ENCODE measurements around the gene PDSS1.

Gene PDSS1

DNA sequence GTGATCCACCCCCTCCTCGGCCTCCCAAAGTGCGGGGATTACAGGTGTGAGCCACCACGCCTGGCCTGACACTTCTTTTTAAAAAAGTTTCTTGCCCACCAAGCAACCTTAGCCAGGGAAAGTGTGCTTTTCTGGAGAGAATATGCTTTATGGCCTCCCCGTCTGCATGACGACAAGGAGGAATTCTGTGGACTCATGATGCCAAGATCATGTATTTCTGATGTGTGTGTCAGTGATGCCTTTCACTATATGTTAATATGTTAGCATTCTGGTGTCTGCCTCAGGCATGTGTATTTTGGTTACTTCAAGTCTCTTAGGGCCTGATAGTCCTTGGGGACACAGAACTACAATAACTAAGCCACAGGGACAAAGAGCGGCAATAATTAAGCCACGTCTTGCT is 2.1 kb downstream of the PDSS1 start:
- no peak for DNase-seq (ENCODE audit: low read depth)

DNA sequence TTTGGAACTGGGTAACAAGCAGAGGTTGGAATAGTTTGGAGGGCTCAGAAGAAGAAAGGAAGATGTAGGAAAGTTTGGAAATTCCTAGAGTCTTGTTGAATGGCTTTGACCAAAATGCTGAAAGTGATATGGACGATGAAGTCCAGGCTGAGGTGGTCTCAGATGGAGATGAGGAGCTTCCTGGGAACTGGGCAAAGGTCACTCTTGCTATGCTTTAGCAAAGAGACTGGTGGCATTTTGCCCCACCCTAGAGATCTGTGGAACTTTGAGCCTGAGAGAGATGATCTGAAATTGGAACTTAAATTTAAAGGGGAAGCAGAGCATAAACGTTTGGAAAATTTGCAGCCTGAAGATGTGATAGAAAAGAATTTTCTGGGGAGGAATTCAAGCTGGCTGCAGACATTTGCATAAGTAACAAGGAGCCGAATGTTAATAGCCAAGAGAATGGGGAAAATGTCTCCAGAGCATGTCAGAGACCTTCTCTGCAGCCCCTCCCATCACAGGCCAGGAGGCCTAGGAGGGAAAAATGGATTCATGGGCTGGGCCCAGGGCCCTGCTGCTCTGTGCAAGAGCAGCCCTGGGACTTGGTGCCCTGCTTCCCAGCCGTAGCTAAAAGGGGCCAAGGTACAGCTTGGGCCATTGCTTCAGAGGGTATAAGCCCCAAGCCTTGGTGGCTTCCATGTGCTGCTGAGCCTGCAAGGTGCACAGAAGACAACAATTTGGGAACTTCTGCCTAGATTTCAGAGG is 3.6 kb downstream of the PDSS1 start:
- no peak for DNase-seq (ENCODE audit: low read depth)

DNA sequence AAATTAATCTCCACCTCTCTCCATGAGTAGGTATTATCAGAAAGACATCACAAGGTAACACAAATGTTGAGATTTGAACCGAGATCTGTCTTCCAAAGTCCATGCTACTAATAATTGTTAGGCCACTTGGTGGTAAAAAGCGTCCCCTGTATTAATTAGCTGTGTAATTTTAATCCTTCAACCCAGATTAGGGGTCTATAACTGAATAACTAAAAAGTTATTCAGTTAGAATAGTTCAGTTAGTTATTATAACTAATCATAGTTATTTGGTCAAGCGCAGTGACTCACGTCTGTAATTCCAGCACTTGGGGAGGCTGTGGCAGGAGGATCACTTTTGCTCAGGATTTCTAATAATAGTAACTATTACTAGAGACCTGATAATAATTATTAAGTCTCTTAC is 5.6 kb downstream of the PDSS1 start:
- DNase-seq (ENCODE audit: low read depth) = no peak

DNA sequence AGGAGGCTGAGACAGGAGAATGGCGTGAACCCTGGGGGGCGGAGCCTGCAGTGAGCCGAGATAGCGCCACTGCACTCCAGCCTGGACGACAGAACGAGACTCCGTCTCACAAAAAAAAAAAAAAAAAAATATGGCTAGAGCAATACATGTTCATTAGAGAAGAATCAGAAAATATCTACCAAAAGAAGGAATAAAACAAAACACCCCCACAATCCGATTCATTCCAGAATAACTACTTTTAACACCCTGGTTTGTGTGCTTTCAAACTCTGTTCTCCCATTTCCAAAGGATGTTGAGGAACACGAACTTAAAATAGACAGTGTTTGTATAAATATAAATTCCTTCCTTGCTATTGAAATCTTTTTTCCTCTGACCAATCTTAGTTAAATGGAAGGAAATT is 6.5 kb downstream of the PDSS1 start:
- DNase-seq (ENCODE audit: low read depth) = no peak

DNA sequence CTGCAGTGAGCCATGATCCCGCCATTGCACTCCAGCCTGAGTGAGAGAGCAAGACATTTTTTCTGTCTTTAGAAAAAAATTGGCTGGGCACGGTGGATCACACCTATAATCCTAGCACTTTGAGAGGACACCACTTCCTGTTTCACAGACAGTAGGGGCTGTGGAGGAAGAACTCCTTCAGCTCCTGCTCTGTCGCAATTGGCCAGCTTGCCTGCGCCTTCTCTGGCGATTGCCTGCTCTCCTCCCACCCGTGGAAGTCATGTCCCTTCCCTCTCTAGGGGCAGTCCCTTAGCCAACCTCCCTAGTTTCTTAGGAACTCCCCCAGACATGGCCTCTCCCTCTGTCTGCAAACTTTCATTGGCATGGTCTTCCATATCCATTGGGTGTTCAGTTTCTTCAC is 8.7 kb downstream of the PDSS1 start:
- DNase-seq (ENCODE audit: low read depth) = no peak

DNA sequence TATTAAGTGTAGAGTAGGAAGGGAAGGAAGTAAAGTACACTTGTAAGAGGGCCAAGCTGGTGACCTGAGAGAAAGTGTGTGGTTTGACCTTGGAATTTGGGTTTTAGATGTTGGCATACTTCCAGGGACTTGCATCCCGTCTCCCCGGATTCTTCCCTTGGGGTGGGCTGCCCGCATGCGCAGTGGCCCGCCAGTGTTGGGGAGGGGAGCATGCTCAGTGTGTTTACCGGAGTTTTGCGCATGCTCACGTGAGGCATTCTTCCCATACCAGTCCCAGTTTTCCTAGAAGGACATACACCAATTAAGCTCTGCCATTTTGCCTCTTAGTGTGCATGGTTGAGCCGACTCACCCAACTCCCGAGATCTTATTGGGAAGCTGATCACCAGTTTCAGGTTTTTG is 9.4 kb downstream of the PDSS1 start:
- no peak for DNase-seq (ENCODE audit: low read depth)

DNA sequence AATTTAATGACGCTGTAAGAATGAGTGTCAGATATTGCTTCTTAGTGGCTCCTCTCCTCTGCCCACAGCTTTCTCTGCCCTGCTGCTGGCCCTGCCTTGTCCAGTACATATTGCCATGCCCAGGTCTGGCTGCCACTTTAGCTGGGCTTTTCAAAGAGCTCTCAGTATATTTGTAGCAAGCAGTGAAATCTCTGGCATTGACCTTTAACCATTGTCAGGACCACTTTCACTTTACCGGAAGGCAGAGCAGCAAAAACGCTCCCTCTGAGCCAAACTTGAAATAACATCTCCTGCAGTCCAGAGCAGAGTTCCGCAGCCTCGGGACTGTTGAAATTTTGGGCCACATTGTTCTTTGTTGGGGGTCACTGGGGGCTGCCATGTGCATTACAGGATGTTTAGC is 13.8 kb downstream of the PDSS1 start:
- no peak for DNase-seq (ENCODE audit: low read depth)

DNA sequence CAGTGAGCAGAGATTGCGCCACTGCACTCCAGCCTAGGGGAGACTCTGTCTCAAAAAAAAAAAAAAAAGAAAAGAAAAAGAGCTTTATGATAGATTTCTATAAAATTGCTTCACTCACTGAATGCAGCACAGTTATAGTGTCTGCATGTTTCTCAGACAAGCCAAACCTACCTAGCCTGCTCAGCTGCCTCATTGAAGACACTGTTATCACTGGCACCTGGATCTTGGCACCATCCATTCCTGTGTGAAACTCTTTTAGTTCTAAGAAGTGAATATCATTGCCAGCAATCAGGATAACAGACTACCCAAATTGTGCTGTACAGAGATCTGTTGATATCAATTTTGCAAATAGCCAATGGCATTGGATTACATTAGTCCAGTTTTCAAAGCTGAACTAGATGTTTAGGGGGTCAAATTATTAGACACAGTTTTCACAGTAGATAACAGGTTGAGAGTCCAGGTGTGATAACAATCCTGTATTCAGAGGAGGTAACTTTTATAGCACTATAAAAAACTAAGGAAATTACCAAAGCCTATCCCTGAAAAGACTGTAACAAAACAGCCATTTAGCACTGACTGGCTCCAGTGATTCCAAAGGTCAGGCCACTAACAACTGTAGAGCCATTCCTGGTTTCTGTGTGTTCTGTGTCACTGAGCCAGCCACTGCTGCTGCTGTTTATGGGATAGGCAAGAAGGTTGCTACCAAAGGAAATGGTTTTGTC is 17.1 kb downstream of the PDSS1 start:
- no peak for DNase-seq (ENCODE audit: low read depth)

DNA sequence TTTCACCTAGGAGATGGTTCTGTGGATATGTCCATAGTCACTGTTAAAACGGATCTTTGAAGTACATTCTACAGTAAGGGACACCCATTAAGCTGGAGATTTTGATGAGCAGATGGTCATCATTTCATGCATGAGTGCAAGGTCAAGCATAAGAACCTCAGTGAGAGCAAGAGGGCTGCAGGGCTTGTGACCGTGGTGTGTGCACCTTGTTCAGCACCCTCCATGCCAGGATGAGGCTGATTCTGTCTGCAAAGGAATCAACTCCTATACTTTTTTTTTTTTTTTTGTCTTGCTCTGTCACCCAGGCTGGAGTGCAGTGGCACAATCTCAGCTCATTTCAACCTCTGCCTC is 17.6 kb downstream of the PDSS1 start:
- no peak for DNase-seq (ENCODE audit: low read depth)

DNA sequence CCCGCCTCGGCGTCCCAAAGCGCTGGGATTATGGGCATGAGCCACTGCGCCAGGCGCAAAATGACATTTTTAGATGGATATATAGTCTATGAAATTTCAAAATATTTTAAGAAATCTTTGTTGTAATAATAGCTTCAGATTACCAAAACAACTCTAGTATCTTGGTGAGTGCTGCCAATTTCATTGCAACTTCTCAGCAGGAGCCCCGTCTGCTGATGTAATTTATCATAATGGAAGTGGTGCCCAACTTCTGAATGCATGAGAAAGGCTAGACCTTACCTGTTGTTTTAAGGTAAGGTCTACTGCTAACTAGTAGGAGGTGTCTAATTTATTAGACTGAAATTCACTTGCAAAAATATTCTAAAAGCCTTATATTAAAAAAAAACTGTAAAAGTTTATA is 20.0 kb downstream of the PDSS1 start:
- DNase-seq (ENCODE audit: low read depth) = no peak

DNA sequence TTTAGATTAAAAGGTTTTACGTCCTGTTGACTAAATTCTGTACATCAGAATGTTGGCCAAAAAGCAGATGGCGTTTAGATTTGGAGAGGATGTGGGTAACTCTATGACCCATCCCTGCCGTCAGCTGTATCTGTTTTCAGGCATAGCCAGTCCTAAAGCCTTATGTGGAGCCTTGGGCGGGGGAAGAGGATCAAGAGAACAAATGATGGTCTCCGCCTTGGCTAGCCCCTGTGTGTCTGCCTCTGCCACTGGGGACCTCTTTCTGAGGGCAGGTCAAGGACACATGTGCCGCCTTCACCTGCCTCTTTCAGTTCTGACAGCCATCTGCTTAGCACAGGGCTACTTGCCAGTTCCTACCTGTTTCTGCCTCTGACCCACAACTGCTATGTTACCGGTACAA is 24.1 kb downstream of the PDSS1 start:
- no peak for DNase-seq (ENCODE audit: low read depth)

DNA sequence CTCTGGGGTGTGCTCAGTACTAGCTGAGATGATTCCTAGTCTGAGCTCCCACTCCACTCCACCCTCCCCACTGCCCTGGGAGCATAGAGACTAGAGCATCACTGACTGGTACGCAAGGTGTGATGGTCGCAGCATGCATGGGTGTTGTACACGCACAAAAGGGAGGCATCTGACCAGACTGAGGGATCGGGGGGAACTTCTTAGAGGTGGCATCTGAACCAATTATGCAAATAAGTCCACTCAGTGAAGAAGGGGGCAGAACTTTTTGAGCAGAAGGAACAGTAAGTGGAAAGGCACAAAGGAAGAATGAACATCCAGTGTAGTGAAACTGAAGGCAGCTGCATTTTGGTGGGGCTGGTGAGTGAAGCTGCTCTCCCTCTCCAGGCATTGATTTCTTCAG is 25.5 kb downstream of the PDSS1 start:
- no peak for DNase-seq (ENCODE audit: low read depth)

DNA sequence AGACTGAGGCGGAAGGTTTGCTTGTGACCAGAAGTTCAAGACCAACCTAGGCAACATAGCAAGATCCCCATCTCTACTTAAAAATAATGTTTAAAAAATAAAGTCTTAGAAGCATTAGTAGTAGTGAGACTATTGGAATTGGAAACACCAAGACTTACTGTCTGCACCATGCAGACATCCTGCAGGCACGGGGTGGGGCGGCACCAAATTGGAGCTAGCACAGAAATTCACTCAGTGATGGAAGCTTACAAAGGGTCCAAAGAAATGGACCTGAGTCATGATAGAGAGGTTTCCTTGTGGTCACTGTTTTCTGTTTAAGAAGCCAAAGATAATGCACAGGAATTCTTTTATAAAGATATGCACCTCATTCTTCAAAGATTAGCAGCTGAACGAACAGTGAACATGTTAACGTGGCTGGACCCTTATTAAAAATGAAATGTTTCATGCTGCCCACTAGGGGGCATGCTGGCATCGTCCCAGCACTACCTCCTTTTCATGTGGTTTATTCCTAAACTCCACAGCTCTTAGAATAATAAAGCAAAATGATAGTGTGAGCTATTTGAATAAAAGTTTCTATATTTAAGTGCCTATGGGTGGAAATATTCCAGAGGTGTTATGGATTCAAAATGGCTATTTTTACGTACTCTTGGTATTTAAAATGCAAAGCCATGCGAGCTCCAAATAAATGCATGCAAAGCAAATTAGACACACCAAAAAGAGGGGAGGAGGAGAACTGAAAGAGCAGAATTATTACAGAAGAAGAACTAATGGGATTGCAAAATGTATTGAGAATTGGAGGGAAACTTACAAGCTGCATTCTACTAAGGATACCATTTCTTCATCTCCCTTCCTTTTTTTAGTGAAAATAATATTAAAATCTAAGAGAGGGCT is 28.6 kb downstream of the PDSS1 start:
- DNase-seq (ENCODE audit: low read depth) = peak; percentile 18

DNA sequence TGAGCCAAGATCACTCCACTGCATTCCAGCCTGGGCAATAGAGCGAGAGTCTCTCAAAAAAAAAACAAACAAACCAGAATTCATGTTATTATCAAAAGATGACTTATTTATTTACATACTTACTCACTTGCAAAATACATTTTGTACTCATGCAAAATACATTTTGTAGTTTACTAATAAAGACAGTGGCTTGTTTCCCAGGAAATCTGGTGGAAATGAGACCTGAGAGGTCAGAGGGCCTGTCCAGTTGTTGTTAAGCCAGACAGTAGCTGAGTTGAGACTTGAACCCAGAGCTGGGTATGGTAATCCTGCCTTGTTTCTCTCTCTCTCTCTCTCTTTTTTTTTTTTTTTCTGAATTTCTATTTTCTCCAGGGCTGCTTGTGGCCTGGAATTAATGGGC is 29.5 kb downstream of the PDSS1 start:
- DNase-seq (ENCODE audit: low read depth) = no peak

DNA sequence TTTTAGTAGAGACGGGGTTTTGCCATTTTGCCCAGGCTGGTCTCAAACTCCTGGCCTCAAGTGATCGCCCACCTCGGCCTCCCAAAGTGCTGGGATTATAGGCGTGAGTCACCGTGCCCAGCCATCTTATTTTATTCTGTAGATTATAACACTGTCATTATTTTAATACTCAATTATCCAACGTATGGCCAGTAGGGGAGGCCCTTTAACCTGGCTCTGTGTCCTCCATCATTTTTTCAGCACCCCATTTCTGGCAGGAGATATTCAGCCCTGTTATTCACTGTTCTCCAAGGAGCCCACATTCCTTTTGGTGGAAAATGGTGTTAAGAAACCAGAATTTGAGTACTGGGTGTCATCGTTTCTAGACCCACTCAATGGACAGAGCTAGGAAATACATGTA is 31.5 kb downstream of the PDSS1 start:
- DNase-seq (ENCODE audit: low read depth) = no peak

DNA sequence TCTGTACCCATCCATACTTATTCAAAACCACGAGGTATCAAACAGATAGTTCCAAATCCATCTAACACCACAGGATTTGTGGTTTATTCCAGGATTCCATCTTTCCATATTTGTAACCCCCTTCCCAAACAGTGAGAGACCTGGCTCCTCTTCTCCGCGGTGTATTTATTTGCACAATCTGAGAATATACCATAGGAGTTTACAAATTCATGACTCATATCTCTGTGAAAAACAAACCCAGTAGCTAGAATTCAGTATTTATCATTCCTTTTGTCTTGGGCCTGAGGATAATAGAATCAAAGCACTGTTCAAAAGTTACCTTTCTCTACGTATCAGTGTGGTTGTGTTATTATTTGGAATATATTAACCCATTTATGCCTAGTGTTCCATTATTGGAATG is 31.9 kb downstream of the PDSS1 start:
- no peak for DNase-seq (ENCODE audit: low read depth)

DNA sequence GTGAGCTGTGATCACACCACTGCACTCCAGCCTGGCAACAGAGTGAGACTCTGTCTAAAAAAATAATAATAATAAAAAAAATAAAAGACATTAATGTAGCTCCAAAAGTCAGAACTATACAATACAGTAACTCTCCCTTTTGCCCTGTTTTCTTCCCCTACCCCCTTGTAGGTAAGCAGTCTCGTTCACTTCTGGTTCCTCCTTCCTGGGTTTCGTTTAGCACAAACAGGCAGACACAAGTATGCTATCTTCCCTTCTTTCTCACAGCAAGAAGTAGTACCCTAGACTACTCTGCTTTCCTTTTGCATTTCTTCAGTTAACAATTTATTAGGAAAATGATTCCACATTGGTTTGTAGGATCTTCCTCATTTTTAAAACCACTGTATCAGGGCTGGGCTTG is 33.1 kb downstream of the PDSS1 start:
- no peak for DNase-seq (ENCODE audit: low read depth)

DNA sequence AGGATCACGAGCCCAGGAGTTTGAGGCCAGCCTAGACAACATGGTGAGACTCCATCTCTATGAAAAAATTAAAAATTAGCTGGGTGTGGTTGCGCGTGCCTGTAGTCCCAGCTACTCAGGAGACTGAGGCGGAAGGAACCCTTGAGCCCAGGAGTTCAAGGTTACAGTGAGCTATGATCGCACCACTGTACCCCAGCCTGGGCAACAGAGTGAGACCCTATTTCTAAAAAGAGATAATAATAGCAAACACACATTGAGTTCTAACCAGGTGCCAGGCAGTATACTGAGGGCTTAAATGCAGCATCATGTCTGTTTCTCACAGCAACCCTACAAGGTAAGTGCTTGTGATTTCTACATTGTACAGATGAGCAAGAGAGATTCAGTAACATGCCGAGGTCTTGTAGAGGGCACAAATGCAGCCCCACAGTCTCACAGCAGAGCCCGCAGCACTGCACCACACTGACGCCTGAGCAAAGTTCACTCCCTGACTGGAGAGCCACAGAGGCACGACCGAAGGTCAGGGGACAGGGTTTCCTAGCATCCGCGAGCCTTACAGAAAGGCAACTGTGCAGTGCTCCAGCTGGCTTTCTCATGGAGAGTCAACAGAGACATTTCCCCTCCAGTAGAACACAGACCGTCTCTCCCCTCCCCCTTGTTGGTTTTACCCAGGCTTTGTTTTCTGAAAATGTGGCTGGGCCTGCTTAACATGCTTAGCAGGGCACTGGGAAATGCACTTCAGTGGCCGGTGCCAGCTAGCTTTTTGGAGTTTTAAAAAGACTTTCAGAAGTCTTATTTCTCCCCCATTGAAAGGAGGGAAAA is 36.5 kb downstream of the PDSS1 start:
- DNase-seq (ENCODE audit: low read depth) = no peak

DNA sequence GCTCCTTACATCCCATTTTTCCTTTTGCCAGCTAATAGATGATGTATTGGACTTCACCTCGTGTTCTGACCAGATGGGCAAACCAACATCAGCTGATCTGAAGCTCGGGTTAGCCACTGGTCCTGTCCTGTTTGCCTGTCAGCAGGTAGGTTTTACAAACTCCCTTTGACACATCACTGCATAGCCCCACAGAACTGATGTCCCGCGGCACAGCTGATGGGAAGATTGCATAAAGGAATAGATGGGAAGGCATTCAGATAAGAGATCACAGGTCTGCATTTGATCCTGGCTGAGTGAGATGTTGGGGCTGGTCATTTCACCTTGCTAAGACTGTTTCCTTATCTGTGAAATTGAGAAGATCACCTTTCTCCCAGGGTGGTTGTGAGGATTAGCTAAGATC is 37.9 kb downstream of the PDSS1 start:
- DNase-seq (ENCODE audit: low read depth) = no peak

DNA sequence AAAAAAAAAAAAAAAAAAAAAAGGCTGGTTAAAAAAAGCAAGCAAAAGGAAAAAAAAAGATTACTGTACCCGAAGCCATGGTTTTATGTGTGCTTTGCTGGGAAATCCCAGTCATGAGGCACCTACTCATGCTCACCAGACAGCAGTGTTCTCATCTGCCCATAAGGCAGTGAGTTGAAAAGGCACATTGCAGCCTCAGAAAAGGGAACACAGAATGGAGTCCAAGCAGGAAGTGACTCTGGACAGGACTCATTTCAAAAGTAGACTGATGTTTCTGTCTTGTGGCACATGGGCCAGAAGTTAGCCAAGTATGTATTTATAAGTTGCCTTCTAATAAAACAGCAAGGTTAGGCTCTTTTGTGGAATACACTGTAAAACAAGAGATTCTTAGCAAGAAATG is 40.2 kb downstream of the PDSS1 start:
- DNase-seq (ENCODE audit: low read depth) = no peak

DNA sequence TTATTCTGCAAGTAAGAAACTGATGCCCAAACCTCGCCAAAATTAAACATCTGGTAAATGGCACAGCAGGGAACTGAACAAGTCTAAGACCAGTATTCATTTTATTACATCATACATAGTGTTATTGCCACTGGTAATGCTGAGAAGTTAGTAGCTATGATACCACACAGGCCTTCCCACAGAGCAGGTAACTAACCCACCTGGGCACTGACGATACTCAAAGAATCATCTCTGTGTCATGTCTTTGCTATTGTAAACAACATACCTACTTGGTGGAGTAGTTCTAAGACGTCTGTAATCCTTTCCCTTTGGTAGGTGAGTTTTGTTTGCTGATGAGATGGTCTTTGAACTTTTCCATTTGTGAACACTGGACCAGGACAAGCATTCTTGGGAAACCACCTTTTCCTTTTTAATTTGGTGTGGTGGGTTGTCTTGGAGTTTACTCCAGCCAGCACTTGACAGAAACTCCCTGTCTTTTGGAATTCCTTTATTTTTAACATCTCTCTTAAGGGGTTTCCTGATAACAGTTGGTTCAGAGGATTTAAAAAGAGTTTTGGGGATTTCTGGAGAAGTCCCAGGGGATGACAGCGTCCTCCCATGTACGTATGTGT is 40.9 kb downstream of the PDSS1 start:
- no peak for DNase-seq (ENCODE audit: low read depth)
